NCI-H128 (cell line): Measurements from ENCODE around the gene NUTF2.
A peak's percentile ranks its signal among the peaks of the same experiment; 100 is the strongest.
"Not testable (repeated sequence)": the region's sequence is repeated elsewhere in the genome, so short reads cannot be mapped to it uniquely, and the experiment has no call there.

Experiments used
- DNase-seq: peaks from one replicate; lab custom pipeline; 2025; ENCODE audit not compliant: unreplicated experiment; lab: John Stamatoyannopoulos, UW

The NUTF2 gene

GRCh38 chr16:67837190-67837589 lies 9.5 kb upstream of the NUTF2 start:
- not testable (repeated sequence) for DNase-seq

- no peak for DNase-seq
Measured at GRCh38 chr16:67837811-67838210, 8.9 kb upstream of the NUTF2 start.

GRCh38 chr16:67841198-67841815 lies 5.4 kb upstream of the NUTF2 start:
- DNase-seq, result no peak

DNA sequence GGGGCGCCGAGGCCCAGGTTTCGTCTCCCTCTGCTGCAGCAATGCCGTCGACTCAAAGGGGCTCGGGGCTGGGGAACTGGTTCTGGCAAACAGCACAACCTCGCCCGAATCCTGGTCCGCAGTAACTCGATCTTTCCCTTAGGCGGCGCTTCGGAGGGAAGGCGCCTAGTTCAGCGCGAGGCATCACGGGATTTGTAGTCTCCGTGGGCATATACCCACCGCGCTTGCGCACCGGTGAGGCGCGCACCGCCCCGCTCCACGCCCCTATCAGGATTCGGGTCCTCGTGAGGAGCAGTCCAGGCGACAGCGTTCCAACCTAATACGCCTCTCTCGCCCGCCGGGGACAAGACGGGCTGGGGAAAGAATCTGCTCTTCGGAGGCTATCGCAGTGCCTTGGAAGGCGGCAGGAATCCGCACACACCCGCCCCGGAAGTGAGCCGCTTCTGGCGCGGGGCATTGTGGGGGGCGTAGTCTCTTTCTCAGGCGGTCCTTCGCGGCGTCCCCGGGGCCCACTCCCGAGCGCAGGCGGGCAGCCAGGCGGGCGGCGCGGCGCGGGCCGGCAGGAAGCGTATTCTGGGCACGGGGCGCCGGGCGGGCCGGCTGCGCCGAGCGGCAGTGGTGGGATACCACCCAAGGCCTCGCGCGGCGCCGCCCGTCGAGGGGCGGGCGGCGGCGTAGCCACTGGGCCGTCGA lies 4.8 kb upstream of the NUTF2 start, which contains the start of gene THAP11:
THAP11 (plus strand) TSS at position 505 of the 693 bp plus-strand sequence. CDS start 235 bp downstream, outside the sequence.
- DNase-seq, result peak; percentile 92

DNA sequence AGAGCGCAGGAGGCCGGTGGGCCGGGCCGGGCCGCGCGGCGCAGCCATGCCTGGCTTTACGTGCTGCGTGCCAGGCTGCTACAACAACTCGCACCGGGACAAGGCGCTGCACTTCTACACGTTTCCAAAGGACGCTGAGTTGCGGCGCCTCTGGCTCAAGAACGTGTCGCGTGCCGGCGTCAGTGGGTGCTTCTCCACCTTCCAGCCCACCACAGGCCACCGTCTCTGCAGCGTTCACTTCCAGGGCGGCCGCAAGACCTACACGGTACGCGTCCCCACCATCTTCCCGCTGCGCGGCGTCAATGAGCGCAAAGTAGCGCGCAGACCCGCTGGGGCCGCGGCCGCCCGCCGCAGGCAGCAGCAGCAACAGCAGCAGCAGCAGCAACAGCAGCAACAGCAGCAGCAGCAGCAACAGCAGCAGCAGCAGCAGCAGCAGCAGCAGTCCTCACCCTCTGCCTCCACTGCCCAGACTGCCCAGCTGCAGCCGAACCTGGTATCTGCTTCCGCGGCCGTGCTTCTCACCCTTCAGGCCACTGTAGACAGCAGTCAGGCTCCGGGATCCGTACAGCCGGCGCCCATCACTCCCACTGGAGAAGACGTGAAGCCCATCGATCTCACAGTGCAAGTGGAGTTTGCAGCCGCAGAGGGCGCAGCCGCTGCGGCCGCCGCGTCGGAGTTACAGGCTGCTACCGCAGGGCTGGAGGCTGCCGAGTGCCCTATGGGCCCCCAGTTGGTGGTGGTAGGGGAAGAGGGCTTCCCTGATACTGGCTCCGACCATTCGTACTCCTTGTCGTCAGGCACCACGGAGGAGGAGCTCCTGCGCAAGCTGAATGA lies 4.0 kb upstream of the NUTF2 start:
- DNase-seq, result no peak

- DNase-seq, result no peak
Measured at GRCh38 chr16:67843343-67843765, 3.4 kb upstream of the NUTF2 start.

GRCh38 chr16:67844497-67844896 lies 2.2 kb upstream of the NUTF2 start:
- no peak for DNase-seq

GRCh38 chr16:67845291-67846062 lies 1.3 kb upstream of the NUTF2 start:
- no peak for DNase-seq

GRCh38 chr16:67846063-67846319 lies 742 bp upstream of the NUTF2 start:
- DNase-seq, result no peak

DNA sequence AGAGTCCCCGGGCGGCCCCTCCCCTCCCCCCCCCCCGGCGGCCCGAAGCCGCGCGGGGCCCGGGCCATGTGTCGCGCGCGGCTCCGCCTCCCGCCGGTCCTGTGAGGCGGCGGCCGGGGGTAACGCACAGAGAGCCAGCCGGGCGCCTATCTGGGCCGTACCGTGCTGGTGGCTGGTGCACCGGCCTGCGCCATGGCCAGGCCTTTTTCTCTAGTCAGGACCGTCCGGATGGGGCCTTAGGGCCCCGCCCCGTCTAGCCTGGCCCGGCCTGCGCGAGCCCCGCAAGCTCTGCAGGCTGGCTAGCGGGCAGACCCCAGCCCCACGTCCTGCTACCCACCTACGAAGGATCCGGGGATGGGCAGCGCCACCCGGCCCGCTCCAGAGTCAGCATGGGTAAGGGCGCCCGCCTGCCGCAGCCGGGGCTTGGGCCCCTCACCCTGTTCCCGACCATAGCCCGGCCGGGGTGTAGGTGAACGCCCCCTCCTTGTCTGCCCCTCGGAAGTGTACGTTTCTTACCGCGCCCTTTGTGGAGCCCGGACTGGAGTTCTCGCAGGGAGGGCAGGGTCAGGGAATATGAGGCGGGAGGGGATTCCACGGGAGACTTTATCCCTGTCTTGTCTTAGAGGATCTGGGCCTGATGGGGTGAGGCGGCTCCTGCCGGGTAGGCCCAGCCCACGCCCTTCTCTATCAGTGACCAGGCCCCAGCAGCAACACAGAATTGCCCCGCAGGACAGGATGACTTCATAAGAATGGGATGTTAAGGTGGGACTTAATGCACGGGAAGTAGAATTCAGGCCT lies 530 bp downstream of the NUTF2 start, which contains the start of gene CENPT:
CENPT (minus strand) TSS at position 630 of the 798 bp plus-strand sequence. CDS start 13,834 bp downstream, outside the sequence.
- DNase-seq, result no peak

DNA sequence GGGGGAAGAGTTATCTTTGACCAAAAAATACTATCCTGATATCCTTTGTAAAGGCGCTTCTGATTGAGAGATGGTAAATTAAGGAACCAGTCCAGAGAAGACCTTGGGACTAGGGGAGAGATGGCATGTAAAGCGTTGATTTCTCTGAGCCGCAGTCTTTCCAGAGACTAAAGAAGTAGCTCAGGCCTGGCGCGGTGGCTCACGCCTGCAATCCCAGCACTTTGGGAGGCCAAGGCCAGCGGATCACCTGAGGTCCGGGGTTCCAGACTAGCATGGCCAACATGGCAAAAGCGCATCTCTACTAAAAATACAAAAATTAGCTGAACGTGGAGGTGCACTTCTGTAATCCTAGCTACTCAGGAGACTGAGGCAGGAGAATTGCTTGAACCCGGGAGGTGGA lies 1.4 kb downstream of the NUTF2 start:
- DNase-seq, result no peak

DNA sequence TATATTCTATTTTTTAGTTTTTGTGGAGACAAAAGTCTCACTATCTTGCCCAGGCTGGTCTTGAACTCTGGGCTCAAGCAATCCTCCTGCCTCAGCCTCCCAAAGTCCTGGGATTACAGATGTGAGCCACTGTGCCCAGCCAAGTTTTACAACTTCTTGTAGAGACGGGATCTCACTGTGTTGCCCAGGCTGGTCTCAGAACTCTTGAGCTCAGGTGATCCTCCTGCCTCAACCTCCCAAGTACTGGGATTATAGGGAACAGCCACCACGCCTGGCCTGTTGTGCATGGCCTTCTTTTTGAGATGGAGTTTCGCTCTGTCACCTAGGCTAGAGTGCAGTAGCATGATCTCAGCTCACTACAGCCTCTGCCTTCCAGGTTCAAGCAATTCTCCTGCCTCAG lies 6.9 kb downstream of the NUTF2 start:
- DNase-seq, result no peak

GRCh38 chr16:67855789-67856188 lies 9.1 kb downstream of the NUTF2 start:
- DNase-seq, result no peak

- no peak for DNase-seq
Measured at GRCh38 chr16:67856927-67857546, 10.3 kb downstream of the NUTF2 start.

- no peak for DNase-seq
Measured at GRCh38 chr16:67857547-67858233, 11.0 kb downstream of the NUTF2 start.

DNA sequence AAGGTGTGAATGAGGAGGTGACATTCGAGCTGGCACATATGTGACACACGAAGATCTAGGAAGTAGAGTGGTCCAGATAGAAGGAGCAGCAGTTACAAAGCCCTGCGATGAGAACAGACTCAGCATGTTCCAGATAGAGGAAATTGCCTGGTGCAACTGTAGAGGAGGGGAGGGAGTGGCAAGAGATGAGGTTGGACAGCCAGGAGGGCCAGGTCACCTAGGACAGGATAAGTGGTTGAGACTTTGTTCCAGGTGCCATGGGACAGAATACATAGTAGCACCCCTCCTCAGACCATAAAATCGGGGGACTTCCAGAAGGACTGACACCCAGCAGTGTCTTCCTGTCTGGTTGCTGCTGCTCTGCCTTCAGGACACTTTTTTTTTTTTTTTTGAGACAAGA lies 11.8 kb downstream of the NUTF2 start:
- no peak for DNase-seq

GRCh38 chr16:67860589-67861398 lies 14.1 kb downstream of the NUTF2 start:
- no peak for DNase-seq

DNA sequence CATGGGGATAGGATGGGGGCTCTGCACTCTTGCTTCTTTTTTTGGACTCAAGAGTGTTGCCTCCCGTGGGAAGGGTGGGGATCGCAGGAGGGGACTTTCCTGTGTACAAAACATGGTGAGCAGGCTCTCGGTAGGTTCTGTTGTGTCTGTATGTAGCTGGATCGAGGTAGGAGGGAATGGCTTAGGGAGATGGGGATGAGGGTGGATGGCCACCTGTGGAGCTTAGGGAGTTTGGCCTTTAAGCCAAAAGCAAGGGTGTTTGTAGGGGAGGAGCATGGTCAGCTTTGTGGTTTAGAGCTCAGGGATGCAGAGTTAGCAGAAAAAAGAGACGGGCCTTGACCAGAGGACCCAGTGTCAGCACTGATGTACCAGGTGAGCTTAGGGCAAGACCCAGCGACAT lies 15.1 kb downstream of the NUTF2 start:
- no peak for DNase-seq
